Transverse colon (tissue), 4 donors: ENCODE results near the gene BROX.

ENCODE experiments used
- POLR2AphosphoS5 ChIP-seq, 3 donors: sonication (generic); formaldehyde crosslinking; IDR thresholded peaks; one replicate each; pipeline ENCODE4 v1.6.1; 2016; ENCODE audit warnings: antibody characterized with exemption in 3 of 3
- TF ChIP-seq, protein P1 (sequence below), 5 experiments: fragments of 200-600 bp in 3 of 5; fragments of 450-650 bp in 2 of 5; sonication (generic) in 3 of 5; IDR thresholded peaks; 1 replicate in 2 of 5; 2 replicates in 3 of 5; pipeline ENCODE4 v1.5.1; 2016 to 2017; ENCODE audit warnings: antibody characterized with exemption in 5 of 5, inconsistent platforms in 3 of 5, mild to moderate bottlenecking in 2 of 5, moderate library complexity in 1 of 5

DNA sequence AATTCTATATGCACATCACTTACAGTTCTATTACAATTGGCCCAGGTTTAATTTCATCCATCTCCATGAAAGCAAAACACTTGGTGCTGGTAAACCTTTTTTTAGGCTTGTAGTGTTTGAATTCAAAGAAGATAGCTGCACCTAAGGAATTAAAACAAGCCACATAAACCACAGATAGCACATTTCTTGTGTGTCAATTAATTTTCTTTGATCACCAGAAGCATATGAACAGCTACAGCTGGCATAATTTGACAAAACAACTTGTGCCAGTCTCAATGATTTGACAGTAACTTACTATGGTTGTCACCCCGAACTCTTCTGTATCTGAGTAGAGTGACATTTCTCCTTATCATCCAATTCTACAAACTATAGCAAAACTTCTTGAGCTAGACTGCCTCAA is 42.3 kb upstream of the BROX start:
- TF ChIP-seq POLR2AphosphoS5 (IDR thresholded peaks at IDR 0.05): no peak
- TF ChIP-seq, protein P1, sequence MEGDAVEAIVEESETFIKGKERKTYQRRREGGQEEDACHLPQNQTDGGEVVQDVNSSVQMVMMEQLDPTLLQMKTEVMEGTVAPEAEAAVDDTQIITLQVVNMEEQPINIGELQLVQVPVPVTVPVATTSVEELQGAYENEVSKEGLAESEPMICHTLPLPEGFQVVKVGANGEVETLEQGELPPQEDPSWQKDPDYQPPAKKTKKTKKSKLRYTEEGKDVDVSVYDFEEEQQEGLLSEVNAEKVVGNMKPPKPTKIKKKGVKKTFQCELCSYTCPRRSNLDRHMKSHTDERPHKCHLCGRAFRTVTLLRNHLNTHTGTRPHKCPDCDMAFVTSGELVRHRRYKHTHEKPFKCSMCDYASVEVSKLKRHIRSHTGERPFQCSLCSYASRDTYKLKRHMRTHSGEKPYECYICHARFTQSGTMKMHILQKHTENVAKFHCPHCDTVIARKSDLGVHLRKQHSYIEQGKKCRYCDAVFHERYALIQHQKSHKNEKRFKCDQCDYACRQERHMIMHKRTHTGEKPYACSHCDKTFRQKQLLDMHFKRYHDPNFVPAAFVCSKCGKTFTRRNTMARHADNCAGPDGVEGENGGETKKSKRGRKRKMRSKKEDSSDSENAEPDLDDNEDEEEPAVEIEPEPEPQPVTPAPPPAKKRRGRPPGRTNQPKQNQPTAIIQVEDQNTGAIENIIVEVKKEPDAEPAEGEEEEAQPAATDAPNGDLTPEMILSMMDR (IDR thresholded peaks at IDR 0.05): no peak
